ENCODE measurements around the gene HTR4. TPM values are rescaled to one million over a fixed set of nuclear protein-coding genes. Genes with fewer than 3 reads are reported as not detected.

HTR4 gene
- total RNA-seq, 4 donors from 2014 or later = 0.34 to 1.6 TPM; not detected in 2

DNA sequence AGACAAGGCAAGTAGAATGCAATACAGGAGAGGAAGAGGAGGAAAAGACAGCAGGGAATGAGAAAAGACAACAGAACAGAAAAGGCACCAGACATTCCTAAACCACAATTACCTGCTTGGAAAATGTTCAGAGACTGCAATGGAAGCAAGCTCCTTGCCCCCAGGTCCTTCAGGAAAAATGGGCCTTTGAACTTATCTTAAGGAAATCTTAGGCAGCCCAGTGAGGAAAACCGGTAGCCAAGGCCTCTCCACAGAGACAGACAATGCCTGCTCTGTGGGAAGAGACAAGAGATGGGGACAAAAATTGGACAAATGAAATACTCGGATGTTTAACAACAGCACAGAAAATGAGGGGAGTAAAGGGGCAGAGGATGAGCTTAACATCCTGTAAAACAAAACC, 31.2 kb downstream of the HTR4 start:
- Histone ChIP-seq H3K27ac (no peak overlapping the region), H3K4me3 (no peak overlapping the region), H3K27me3 (peaks cover 2% of the 10 kb centered on the region), H3K36me3 (no peaks in the 10 kb centered on the region), H3K9me3 (no peaks in the 10 kb centered on the region), H3K4me1 (no peaks in the 10 kb centered on the region)
- DNase-seq (ENCODE audit: low spot score in 2 of 2) = no peak
- 74% methylated on average over 2 of the region's 2 CpGs for WGBS
- TF ChIP-seq POLR2A (IDR thresholded peaks at IDR 0.05) = no peak
- TF ChIP-seq EP300 (IDR thresholded peaks at IDR 0.05) = no peak
- TF ChIP-seq POLR2AphosphoS5 (IDR thresholded peaks at IDR 0.05) = no peak
- TF ChIP-seq, protein P1, sequence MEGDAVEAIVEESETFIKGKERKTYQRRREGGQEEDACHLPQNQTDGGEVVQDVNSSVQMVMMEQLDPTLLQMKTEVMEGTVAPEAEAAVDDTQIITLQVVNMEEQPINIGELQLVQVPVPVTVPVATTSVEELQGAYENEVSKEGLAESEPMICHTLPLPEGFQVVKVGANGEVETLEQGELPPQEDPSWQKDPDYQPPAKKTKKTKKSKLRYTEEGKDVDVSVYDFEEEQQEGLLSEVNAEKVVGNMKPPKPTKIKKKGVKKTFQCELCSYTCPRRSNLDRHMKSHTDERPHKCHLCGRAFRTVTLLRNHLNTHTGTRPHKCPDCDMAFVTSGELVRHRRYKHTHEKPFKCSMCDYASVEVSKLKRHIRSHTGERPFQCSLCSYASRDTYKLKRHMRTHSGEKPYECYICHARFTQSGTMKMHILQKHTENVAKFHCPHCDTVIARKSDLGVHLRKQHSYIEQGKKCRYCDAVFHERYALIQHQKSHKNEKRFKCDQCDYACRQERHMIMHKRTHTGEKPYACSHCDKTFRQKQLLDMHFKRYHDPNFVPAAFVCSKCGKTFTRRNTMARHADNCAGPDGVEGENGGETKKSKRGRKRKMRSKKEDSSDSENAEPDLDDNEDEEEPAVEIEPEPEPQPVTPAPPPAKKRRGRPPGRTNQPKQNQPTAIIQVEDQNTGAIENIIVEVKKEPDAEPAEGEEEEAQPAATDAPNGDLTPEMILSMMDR (IDR thresholded peaks at IDR 0.05) = no peak

DNA sequence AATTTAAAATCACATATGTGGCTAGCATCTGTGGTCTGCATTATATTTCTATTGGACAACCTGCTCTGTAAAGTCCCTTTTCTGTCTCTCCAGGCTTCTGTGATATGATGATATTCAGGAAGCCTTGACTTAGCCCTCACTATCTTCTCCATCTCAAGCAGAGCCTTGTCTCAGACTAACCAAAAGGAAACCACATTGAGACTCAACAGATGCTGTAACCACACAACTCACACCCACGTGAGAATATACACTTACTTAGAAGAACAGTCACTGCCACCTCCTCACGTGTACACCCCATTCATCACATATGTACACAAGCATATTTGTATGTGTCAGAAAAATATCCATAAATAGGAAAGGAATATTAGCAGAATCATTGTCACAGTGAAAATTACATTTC, 33.6 kb downstream of the HTR4 start:
- WGBS = 24% methylated on average over 2 of the region's 2 CpGs
- Histone ChIP-seq H3K27ac (no peak overlapping the region), H3K36me3 (no peaks in the 10 kb centered on the region), H3K9me3 (no peaks in the 10 kb centered on the region), H3K4me1 (no peaks in the 10 kb centered on the region), H3K27me3 (peaks cover 5% of the 10 kb centered on the region), H3K4me3 (no peak overlapping the region)
- TF ChIP-seq EP300 (IDR thresholded peaks at IDR 0.05) (no peak), POLR2AphosphoS5 (IDR thresholded peaks at IDR 0.05) (no peak), POLR2A (IDR thresholded peaks at IDR 0.05) (no peak)
- TF ChIP-seq, protein P1 (IDR thresholded peaks at IDR 0.05) = no peak
- DNase-seq (ENCODE audit: low spot score in 2 of 2) = no peak

- WGBS = 77% methylated on average over 3 of the region's 3 CpGs
- H3K4me1 ChIP-seq = no peaks in the 10 kb centered on the region
- TF ChIP-seq EP300 (IDR thresholded peaks at IDR 0.05) = no peak
- no peak for TF ChIP-seq POLR2AphosphoS5 (IDR thresholded peaks at IDR 0.05)
- TF ChIP-seq, protein P1 (IDR thresholded peaks at IDR 0.05) = no peak
- no peak for TF ChIP-seq POLR2A (IDR thresholded peaks at IDR 0.05)
These were observed 34.2 kb downstream of the HTR4 start for GRCh38 chr5:148620091-148620490.

DNA sequence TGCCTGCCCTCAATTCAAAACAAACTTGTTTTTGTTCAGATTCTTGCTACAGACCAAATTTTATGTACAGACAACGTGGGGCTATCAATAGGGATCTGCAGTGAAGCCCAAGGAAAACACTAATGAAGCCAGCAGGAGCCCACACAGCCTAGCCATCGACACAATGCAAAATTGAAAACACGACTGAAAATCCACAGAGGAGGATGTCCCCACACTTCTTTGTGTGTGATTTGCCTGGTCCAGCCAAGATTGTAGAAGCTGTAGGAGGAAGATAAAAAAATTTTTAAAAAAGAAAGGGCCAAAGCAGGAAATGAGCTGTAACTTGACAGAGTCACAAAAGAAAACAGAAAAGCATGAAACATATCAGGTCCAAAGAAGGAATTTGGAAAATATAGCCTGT, 34.8 kb downstream of the HTR4 start:
- Histone ChIP-seq H3K36me3 (no peaks in the 10 kb centered on the region), H3K9me3 (no peaks in the 10 kb centered on the region), H3K4me1 (no peaks in the 10 kb centered on the region), H3K27ac (no peak overlapping the region), H3K4me3 (no peak overlapping the region), H3K27me3 (peaks cover 5% of the 10 kb centered on the region)
- TF ChIP-seq EP300 (IDR thresholded peaks at IDR 0.05) (no peak), POLR2AphosphoS5 (IDR thresholded peaks at IDR 0.05) (no peak), POLR2A (IDR thresholded peaks at IDR 0.05) (no peak)
- TF ChIP-seq, protein P1 (IDR thresholded peaks at IDR 0.05) = no peak
- 49% methylated on average over 3 of the region's 3 CpGs for WGBS
- no peak for DNase-seq (ENCODE audit: low spot score in 2 of 2)

More at GRCh38 chr5:148620091-148620490, 34.2 kb downstream of the HTR4 start:
- Histone ChIP-seq H3K36me3 (no peaks in the 10 kb centered on the region), H3K27me3 (peaks cover 5% of the 10 kb centered on the region), H3K27ac (no peak overlapping the region), H3K4me3 (no peak overlapping the region), H3K9me3 (no peaks in the 10 kb centered on the region)
- DNase-seq (ENCODE audit: low spot score in 2 of 2) = no peak

DNA sequence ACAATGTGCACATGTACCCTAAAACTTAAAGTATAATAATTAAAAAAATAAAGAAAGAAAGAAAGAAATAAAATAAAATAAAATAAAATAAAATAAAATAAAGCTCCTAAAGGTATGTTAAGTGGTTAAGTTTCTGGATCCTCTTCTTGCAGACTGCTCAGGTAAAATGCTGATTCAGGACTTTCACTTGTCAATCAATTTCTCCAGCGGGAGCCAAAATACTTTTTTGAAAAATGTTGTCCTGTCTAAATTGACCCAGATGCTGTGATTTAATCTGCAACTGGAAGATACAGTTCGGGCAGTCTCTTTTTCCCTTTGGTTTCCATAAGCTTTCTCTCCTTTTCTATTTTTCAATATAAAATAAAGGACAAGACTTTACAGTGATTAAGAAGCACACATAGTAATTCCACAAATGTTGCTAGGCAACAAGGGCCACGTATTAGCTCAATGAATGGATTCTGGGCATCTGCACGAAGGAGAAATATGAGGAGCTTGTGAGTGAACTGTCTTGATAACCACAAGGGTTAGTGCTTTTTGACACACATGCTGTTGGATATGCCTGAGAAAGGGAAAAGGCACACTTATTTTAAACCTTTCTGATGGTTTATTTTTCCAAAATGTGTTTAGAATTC, 38.6 kb downstream of the HTR4 start:
- DNase-seq (ENCODE audit: low spot score in 2 of 2) = no peak
- H3K36me3 ChIP-seq = no peaks in the 10 kb centered on the region
- H3K4me1 ChIP-seq = no peaks in the 10 kb centered on the region
- peaks cover 3% of the 10 kb centered on the region for H3K27me3 ChIP-seq
- WGBS = 43% methylated on average over 4 of the region's 4 CpGs
- no peak overlapping the region for H3K4me3 ChIP-seq
- TF ChIP-seq POLR2AphosphoS5 (IDR thresholded peaks at IDR 0.05) (no peak), EP300 (IDR thresholded peaks at IDR 0.05) (no peak), POLR2A (IDR thresholded peaks at IDR 0.05) (no peak)
- TF ChIP-seq, protein P1 (IDR thresholded peaks at IDR 0.05) = no peak
- no peak overlapping the region for H3K27ac ChIP-seq
- H3K9me3 ChIP-seq = no peaks in the 10 kb centered on the region
